Liver (tissue), 9 donors: Measurements from ENCODE around the gene RHOT2. TPM values are rescaled to one million over a fixed set of nuclear protein-coding genes. Genes with fewer than 3 reads are reported as not detected.

Experiments used
- DNase-seq: peaks from one replicate; pipeline ENCODE4 v3.0.0-alpha.2; 2017; ENCODE audit warnings: low spot score
- H3K27ac ChIP-seq, 2 donors: one replicate each; pipeline ENCODE4 v1.7.0; 2013; ENCODE audit warnings: inconsistent platforms in 2 of 2, low read length in 2 of 2, control low read depth in 1 of 2, low read depth in 1 of 2, mild to moderate bottlenecking in 1 of 2
- H3K27me3 ChIP-seq, 4 donors: one replicate each; pipeline versions ENCODE4 v1.6.1 to v1.7.0; 2013; ENCODE audit warnings: low read length in 3 of 4, inconsistent platforms in 1 of 4, mild to moderate bottlenecking in 1 of 4, moderate library complexity in 1 of 4; ENCODE audit not compliant: control insufficient read depth in 4 of 4, insufficient read depth in 4 of 4
- H3K36me3 ChIP-seq, 4 donors: one replicate each; pipeline versions ENCODE4 v1.6.1 to v1.7.0; 2013; ENCODE audit warnings: low read length in 3 of 4, mild to moderate bottlenecking in 3 of 4, low read depth in 1 of 4, moderate library complexity in 1 of 4; ENCODE audit not compliant: control insufficient read depth in 4 of 4, insufficient read depth in 3 of 4
- H3K4me1 ChIP-seq, 4 donors: one replicate each; pipeline versions ENCODE4 v1.6.1 to v1.7.0; 2013; ENCODE audit warnings: low read length in 3 of 4, mild to moderate bottlenecking in 3 of 4, moderate library complexity in 1 of 4; ENCODE audit not compliant: control insufficient read depth in 4 of 4, insufficient read depth in 4 of 4
- H3K4me3 ChIP-seq, 3 donors: one replicate each; pipeline versions ENCODE4 v1.6.1 to v1.7.0; 2013; ENCODE audit warnings: low read length in 3 of 3, control low read depth in 1 of 3, low read depth in 1 of 3, mild to moderate bottlenecking in 1 of 3
- H3K9ac ChIP-seq, 2 donors: one replicate each; pipeline ENCODE4 v1.7.0; 2013; ENCODE audit warnings: low read length in 2 of 2, mild to moderate bottlenecking in 2 of 2, moderate library complexity in 2 of 2, control low read depth in 1 of 2, low read depth in 1 of 2
- H3K9me3 ChIP-seq, 4 donors: one replicate each; pipeline versions ENCODE4 v1.6.1 to v1.7.0; 2013; ENCODE audit warnings: low read length in 3 of 4; ENCODE audit not compliant: control insufficient read depth in 4 of 4
- ATF3 ChIP-seq: IDR thresholded peaks from 2 replicates; pipeline ENCODE4 v1.6.1; 2016; ENCODE audit warnings: antibody characterized with exemption
- CTCF ChIP-seq: fragments of 150-350 bp; IDR thresholded peaks from 2 replicates; pipeline ENCODE4 v1.5.1; 2017; ENCODE audit warnings: improper control_type of control experiment, low read depth, low read length; ENCODE audit not compliant: missing input control
- EGR1 ChIP-seq, 2 donors: IDR thresholded peaks; 2 replicates each; pipeline ENCODE4 v1.6.1; 2016 to 2018; ENCODE audit warnings: antibody characterized with exemption in 2 of 2, low read depth in 2 of 2
- FOXA1 ChIP-seq: IDR thresholded peaks from 2 replicates; pipeline ENCODE4 v1.6.1; 2016; ENCODE audit warnings: antibody characterized with exemption
- FOXA2 ChIP-seq: IDR thresholded peaks from 2 replicates; pipeline ENCODE4 v1.6.1; 2016; ENCODE audit warnings: antibody characterized with exemption
- GABPA ChIP-seq, 2 donors: IDR thresholded peaks in 1 of 2; conservative IDR thresholded peaks in 1 of 2; 2 replicates each; pipeline ENCODE4 v1.6.1; 2016; ENCODE audit warnings: antibody characterized with exemption in 2 of 2, mild to moderate bottlenecking in 1 of 2, moderate library complexity in 1 of 2
- HNF4A ChIP-seq, 2 donors: conservative IDR thresholded peaks; 2 replicates each; pipeline ENCODE4 v1.6.1; 2016; ENCODE audit warnings: antibody characterized with exemption in 2 of 2, mild to moderate bottlenecking in 2 of 2
- HNF4G ChIP-seq: IDR thresholded peaks from 2 replicates; pipeline ENCODE4 v1.6.1; 2016; ENCODE audit warnings: antibody characterized with exemption
- JUND ChIP-seq, 2 donors: IDR thresholded peaks; 2 replicates each; pipeline ENCODE4 v1.6.1; 2016; ENCODE audit warnings: antibody characterized with exemption in 2 of 2
- MAX ChIP-seq: IDR thresholded peaks from 2 replicates; pipeline ENCODE4 v1.6.1; 2016; ENCODE audit warnings: antibody characterized with exemption
- NR2F2 ChIP-seq: IDR thresholded peaks from 2 replicates; pipeline ENCODE4 v1.6.1; 2016; ENCODE audit warnings: antibody characterized with exemption
- RAD21 ChIP-seq, 2 donors: IDR thresholded peaks; 2 replicates each; pipeline ENCODE4 v1.6.1; 2016; ENCODE audit warnings: antibody characterized with exemption in 2 of 2, mild to moderate bottlenecking in 2 of 2
- REST ChIP-seq: IDR thresholded peaks from 2 replicates; pipeline ENCODE4 v1.6.1; 2016; ENCODE audit warnings: antibody characterized with exemption, mild to moderate bottlenecking
- RXRA ChIP-seq, 2 donors: IDR thresholded peaks; 2 replicates each; pipeline ENCODE4 v1.6.1; 2017 to 2018; ENCODE audit warnings: antibody characterized with exemption in 2 of 2, mild to moderate bottlenecking in 1 of 2
- SP1 ChIP-seq: IDR thresholded peaks from 2 replicates; pipeline ENCODE4 v1.6.1; 2018; ENCODE audit warnings: antibody characterized with exemption, mild to moderate bottlenecking
- TAF1 ChIP-seq: conservative IDR thresholded peaks from 2 replicates; pipeline ENCODE4 v1.6.1; 2016; ENCODE audit warnings: antibody characterized with exemption, mild to moderate bottlenecking
- YY1 ChIP-seq: IDR thresholded peaks from 2 replicates; pipeline ENCODE4 v1.6.1; 2016; ENCODE audit warnings: antibody characterized with exemption, mild to moderate bottlenecking
- ZBTB33 ChIP-seq: IDR thresholded peaks from 2 replicates; pipeline ENCODE4 v1.6.1; 2016; ENCODE audit warnings: antibody characterized with exemption
- WGBS: extraction: QIAGEN DNeasy Blood & Tissue Kit; methylation state at CpG from one replicate; pipeline ENCODE4 v1.1.7; 2013; 5-methylcytosine and 5-hydroxymethylcytosine counted together
- polyA plus RNA-seq, 2 donors: library from polyadenylated mRNA; stranded (reverse) in 1 of 2; unstranded in 1 of 2; fragments of 200-250 nt in 1 of 2; fragments of >200 nt in 1 of 2; fragmentation: Nextera tagmentation in 1 of 2; extraction: Ambion mirVana in 1 of 2; gene quantifications; one replicate each; pipeline versions ENCODE4 v1.2.1 to v1.2.3, GENCODE V29; 2013 to 2015
- total RNA-seq, 2 donors: library from RNA; depleted of rRNA; stranded (reverse); fragments of >200 nt; gene quantifications; one replicate each; pipeline ENCODE4 v1.2.3, GENCODE V29; 2014
- donor health status: healthy.
- donor health status: healthy.
- donor health status: healthy.
- donor health status: healthy.
- donor health status: healthy.

Gene RHOT2
- total and polyA plus RNA-seq, 4 donors, result 20.8 to 37.9 (median 34.3) TPM

GRCh38 chr16:662095-662494 lies 5.8 kb upstream of the RHOT2 start:
- Histone ChIP-seq H3K4me1 (peaks cover 10 to 22% (median 15%) of the 10 kb centered on the region in 4 donors), H3K27me3 (no peaks in the 10 kb centered on the region), H3K27ac (no peak overlapping the region), H3K36me3 (peaks cover 0 to 2% (median 0%) of the 10 kb centered on the region in 4 donors), H3K9ac (no peak overlapping the region), H3K9me3 (no peaks in the 10 kb centered on the region), H3K4me3 (no peak overlapping the region)
- TF ChIP-seq CTCF (no peak), EGR1 (IDR thresholded peaks at IDR 0.05; ENCODE audit: low read depth in 2 of 2) (no peak), ATF3 (no peak), HNF4A (conservative IDR thresholded peaks at IDR 0.05) (no peak), MAX (no peak)
- 97% methylated on average over 19 of the region's 19 CpGs for WGBS
- no peak for DNase-seq

- Histone ChIP-seq H3K9me3 (no peaks in the 10 kb centered on the region), H3K9ac (no peak overlapping the region), H3K36me3 (peaks cover 0 to 2% (median 0%) of the 10 kb centered on the region in 4 donors), H3K27ac (no peak overlapping the region), H3K4me1 (peaks cover 14 to 26% (median 18%) of the 10 kb centered on the region in 4 donors), H3K4me3 (no peak overlapping the region), H3K27me3 (no peaks in the 10 kb centered on the region)
- DNase-seq, result no peak
- WGBS, result 96% methylated on average over 21 of the region's 21 CpGs
- TF ChIP-seq HNF4A (conservative IDR thresholded peaks at IDR 0.05) (no peak), NR2F2 (no peak), JUND (IDR thresholded peaks at IDR 0.05) (no peak), EGR1 (IDR thresholded peaks at IDR 0.05; ENCODE audit: low read depth in 2 of 2) (no peak), HNF4G (no peak), FOXA2 (no peak), ATF3 (no peak), RXRA (IDR thresholded peaks at IDR 0.05) (no peak), MAX (no peak), TAF1 (no peak), GABPA (IDR thresholded peaks at IDR 0.05 in 1 of 2, conservative IDR thresholded peaks at IDR 0.05 in 1 of 2) (no peak), SP1 (no peak), RAD21 (IDR thresholded peaks at IDR 0.05) (no peak), FOXA1 (no peak), ZBTB33 (no peak), REST (no peak), CTCF (no peak), YY1 (no peak)
Measured at GRCh38 chr16:662597-662996, 5.3 kb upstream of the RHOT2 start.
